ENCODE results near the gene SCAMP4. TPM values are rescaled to one million over a fixed set of nuclear protein-coding genes. Genes with fewer than 3 reads are reported as not detected.

SCAMP4 gene
- total and polyA plus RNA-seq, 9 of the 15 experiments (the other 6 are each of a cell fraction or from before 2014, with no cell fraction given), result 0.81 to 45.9 (median 12.8) TPM

DNA sequence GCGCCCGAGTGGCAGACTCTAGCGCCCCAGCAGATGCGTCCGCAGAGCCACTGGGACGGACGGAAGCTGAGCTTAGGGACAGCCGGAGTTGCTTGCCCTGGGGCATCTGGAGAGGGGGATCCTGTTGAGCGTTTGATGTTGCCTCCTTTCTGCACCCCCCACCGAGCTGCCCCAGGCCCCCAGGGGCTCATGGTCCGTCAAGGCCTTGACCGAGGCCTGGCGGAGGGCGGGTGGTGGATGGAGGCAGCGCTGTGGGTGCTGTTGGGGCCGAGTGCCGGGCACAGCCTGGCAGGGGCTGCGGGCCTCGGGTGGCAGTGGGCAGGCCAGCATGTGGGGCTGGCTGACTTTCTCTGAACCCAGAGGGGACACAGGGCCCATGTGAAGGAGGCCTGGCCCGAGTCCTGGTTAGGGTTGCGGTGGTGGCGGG, 38.5 kb downstream of the SCAMP4 start:
- TF ChIP-seq FOXM1 (IDR thresholded peaks at IDR 0.05; ENCODE audit: low read depth), result no peak
- no peak for TF ChIP-seq FOXM1 (CRISPR knock-in tag; IDR thresholded peaks at IDR 0.05; ENCODE audit: low read depth)
- 0 out of 2 replicates have a peak, but pooled peaks have one; percentile 12 for TF ChIP-seq POLR2G (IDR thresholded peaks at IDR 0.05; ENCODE audit: low read depth, low read length)
- Histone ChIP-seq H4K20me1 (replicated peaks; ENCODE audit: control insufficient read depth, insufficient read depth, low read length) (peaks cover 38% of the 10 kb centered on the region), H3K4me3 (peak overlapping the region; percentile 91; the same call in 1 of the 2 replicates), H3K27ac (ENCODE audit: extremely low read depth, low read depth, low read length) (no peak overlapping the region), H3K9me3 (replicated peaks; ENCODE audit: control insufficient read depth, insufficient read depth, low read depth, low read length) (no peaks in the 10 kb centered on the region), H3K79me2 (ENCODE audit: control insufficient read depth, insufficient read depth, low read length) (peaks cover 80% of the 10 kb centered on the region), H3K9ac (ENCODE audit: insufficient read depth in 1 of 2, low read depth in 2 of 2, low read length in 2 of 2) (peak overlapping the region in 1 of 2 experiments; percentile 84; a peak in 3 of 4 replicates), H3K4me2 (ENCODE audit: insufficient read depth, low read length) (no peak overlapping the region), H2AFZ (ENCODE audit: low read depth, low read length) (no peak overlapping the region), H3K4me1 (replicated peaks in 1 of 2; ENCODE audit: control insufficient read depth in 2 of 2, insufficient read depth in 2 of 2, low read length in 2 of 2) (peaks cover 18 to 75% of the 10 kb centered on the region in 2 experiments), H3K36me3 (ENCODE audit: control insufficient read depth, insufficient read depth, low read length) (peaks cover 22% of the 10 kb centered on the region; the same call in 1 of the 3 replicates), H3K27me3 (ENCODE audit: control insufficient read depth in 2 of 2, insufficient read depth in 2 of 2, low read length in 2 of 2) (no peaks in the 10 kb centered on the region), H3K9me1 (ENCODE audit: control insufficient read depth, insufficient read depth, low read length) (peaks cover 5% of the 10 kb centered on the region)
- intact Hi-C loops (cut with micrococcal nuclease), result no loop called here
- ChIA-PET POLR2A (interaction anchor here (0.6 kb wide), 2 partner anchors 8 to 13 kb away, joined by 3 read pairs; no protein-coding TSS in a partner anchor), CTCF (ENCODE audit: low intra/inter-chr PET ratio) (no interaction called here)
- 89% methylated on average over 15 of the region's 22 CpGs for WGBS (ENCODE audit: insufficient coverage, low coverage, missing lambda C conversion rate)
- no peak for ATAC-seq
- DNase-seq (ENCODE audit: extremely low read depth in 1 of 4, low spot score in 3 of 4), result no peak
- FAIRE-seq, result no peak
- in situ Hi-C loops (cut with MboI), result no loop called here
- no TSS peak for BruUV-seq (replicated peaks)

DNA sequence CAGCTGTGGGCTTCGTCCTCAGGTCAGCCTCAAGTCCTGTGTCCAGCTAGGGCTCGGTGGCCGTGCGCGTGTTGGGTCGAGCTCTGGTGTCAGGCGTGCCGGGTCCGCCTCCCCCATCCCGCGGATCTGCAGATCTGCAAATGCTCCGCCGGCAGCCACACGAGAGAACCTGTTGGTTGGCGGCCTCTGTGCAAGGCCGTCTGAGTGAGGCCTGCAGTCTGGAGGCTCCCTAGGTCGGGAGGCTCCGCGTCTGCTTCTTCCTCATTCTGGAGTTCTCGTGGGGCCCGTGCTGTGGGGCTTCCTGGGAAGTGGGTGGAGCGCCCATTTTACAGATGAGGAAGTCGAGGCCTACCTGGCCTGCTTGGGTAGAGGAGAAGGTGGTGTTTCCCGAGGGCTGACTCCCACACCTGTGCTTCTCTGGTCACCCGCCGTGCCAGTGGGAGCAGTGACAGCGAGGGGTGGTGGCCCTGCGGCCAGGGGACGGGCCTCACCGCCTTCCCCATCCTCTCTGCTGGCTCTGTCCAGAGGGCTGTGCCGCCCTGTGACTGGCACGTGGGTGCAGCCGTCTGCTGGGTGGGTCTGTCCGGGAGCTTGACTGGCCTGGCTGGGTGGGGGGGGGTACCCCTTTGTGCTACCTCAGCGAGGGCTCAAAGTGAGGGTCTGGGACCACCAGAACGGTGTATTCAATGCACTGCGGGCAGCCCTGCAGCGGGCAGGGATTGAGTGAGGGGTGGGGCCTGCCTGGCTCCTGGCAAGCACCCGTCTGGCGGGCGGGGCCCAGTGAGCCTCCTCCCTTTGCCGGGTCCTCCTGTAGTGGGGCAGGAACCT, 39.1 kb downstream of the SCAMP4 start:
- POLR2A ChIA-PET, result interaction anchor here (0.7 to 1.1 kb wide), 2 partner anchors 10 to 167 kb away, joined by 3 read pairs; no protein-coding TSS in a partner anchor
- no peak for FAIRE-seq
- Histone ChIP-seq H3K9me1 (ENCODE audit: control insufficient read depth, insufficient read depth, low read length) (peaks cover 5% of the 10 kb centered on the region), H3K4me2 (ENCODE audit: insufficient read depth, low read length) (no peak overlapping the region), H3K79me2 (ENCODE audit: control insufficient read depth, insufficient read depth, low read length) (peaks cover 86% of the 10 kb centered on the region), H3K4me1 (replicated peaks in 1 of 2; ENCODE audit: control insufficient read depth in 2 of 2, insufficient read depth in 2 of 2, low read length in 2 of 2) (peaks cover 18 to 73% of the 10 kb centered on the region in 2 experiments), H3K4me3 (no peak overlapping the region), H4K20me1 (replicated peaks; ENCODE audit: control insufficient read depth, insufficient read depth, low read length) (peaks cover 38% of the 10 kb centered on the region), H3K36me3 (ENCODE audit: control insufficient read depth, insufficient read depth, low read length) (peaks cover 28% of the 10 kb centered on the region; the same call in 1 of the 3 replicates), H3K27ac (ENCODE audit: extremely low read depth, low read depth, low read length) (no peak overlapping the region), H2AFZ (ENCODE audit: low read depth, low read length) (no peak overlapping the region), H3K27me3 (ENCODE audit: control insufficient read depth in 2 of 2, insufficient read depth in 2 of 2, low read length in 2 of 2) (no peaks in the 10 kb centered on the region), H3K9ac (ENCODE audit: insufficient read depth in 1 of 2, low read depth in 2 of 2, low read length in 2 of 2) (peak overlapping the region in 1 of 2 experiments; percentile 84; a peak in 2 of 4 replicates), H3K9me3 (replicated peaks; ENCODE audit: control insufficient read depth, insufficient read depth, low read depth, low read length) (no peaks in the 10 kb centered on the region)
- 71% methylated on average over 31 of the region's 42 CpGs for WGBS (ENCODE audit: insufficient coverage, low coverage, missing lambda C conversion rate)
- ATAC-seq, result no peak
- DNase-seq (ENCODE audit: extremely low read depth in 1 of 4, low spot score in 3 of 4), result no peak
- in situ Hi-C loops (cut with MboI) (no loop called here), intact Hi-C loops (cut with micrococcal nuclease) (no loop called here)
- CTCF ChIA-PET (ENCODE audit: low intra/inter-chr PET ratio), result no interaction called here
- no TSS peak for BruUV-seq (replicated peaks)
- 0 out of 2 replicates have a peak, but pooled peaks have one; percentile 31 for TF ChIP-seq PTBP1 (IDR thresholded peaks at IDR 0.05; ENCODE audit: low read depth, low read length)
- TF ChIP-seq RCOR1 (IDR thresholded peaks at IDR 0.05; ENCODE audit: borderline replicate concordance in 1 of 2, low read depth in 2 of 2, low read length in 2 of 2), result 0 out of 4 replicates have a peak, but pooled peaks of 1 of the 2 experiments have one; percentile 7
- TF ChIP-seq, protein P1, sequence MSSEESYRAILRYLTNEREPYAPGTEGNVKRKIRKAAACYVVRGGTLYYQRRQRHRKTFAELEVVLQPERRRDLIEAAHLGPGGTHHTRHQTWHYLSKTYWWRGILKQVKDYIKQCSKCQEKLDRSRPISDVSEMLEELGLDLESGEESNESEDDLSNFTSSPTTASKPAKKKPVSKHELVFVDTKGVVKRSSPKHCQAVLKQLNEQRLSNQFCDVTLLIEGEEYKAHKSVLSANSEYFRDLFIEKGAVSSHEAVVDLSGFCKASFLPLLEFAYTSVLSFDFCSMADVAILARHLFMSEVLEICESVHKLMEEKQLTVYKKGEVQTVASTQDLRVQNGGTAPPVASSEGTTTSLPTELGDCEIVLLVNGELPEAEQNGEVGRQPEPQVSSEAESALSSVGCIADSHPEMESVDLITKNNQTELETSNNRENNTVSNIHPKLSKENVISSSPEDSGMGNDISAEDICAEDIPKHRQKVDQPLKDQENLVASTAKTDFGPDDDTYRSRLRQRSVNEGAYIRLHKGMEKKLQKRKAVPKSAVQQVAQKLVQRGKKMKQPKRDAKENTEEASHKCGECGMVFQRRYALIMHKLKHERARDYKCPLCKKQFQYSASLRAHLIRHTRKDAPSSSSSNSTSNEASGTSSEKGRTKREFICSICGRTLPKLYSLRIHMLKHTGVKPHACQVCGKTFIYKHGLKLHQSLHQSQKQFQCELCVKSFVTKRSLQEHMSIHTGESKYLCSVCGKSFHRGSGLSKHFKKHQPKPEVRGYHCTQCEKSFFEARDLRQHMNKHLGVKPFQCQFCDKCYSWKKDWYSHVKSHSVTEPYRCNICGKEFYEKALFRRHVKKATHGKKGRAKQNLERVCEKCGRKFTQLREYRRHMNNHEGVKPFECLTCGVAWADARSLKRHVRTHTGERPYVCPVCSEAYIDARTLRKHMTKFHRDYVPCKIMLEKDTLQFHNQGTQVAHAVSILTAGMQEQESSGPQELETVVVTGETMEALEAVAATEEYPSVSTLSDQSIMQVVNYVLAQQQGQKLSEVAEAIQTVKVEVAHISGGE (CRISPR knock-in tag; IDR thresholded peaks at IDR 0.05), result no peak
- TF ChIP-seq POLR2G (IDR thresholded peaks at IDR 0.05; ENCODE audit: low read depth, low read length), result peak; percentile 36; the same call in 1 of the 2 replicates
- TF ChIP-seq, protein P2, sequence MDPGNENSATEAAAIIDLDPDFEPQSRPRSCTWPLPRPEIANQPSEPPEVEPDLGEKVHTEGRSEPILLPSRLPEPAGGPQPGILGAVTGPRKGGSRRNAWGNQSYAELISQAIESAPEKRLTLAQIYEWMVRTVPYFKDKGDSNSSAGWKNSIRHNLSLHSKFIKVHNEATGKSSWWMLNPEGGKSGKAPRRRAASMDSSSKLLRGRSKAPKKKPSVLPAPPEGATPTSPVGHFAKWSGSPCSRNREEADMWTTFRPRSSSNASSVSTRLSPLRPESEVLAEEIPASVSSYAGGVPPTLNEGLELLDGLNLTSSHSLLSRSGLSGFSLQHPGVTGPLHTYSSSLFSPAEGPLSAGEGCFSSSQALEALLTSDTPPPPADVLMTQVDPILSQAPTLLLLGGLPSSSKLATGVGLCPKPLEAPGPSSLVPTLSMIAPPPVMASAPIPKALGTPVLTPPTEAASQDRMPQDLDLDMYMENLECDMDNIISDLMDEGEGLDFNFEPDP (CRISPR knock-in tag; IDR thresholded peaks at IDR 0.05), result no peak

Data from K562 (cell line).